Activated CD4-positive, alpha-beta T cell treated with anti-CD3 and anti-CD28 coated beads, Interleukin-2, Interleukin-4, amounts not matched to agents 100 ng/mL and 50 ng/mL, durations not matched to agents 16 hours and 8 hours (primary cell): ENCODE measurements around the gene RPL15.

Source experiments
- DNase-seq: peaks from one replicate; pipeline ENCODE4 v3.0.0-alpha.2; 2020; ENCODE audit warnings: low spot score

Gene RPL15

GRCh38 chr3:23931597-23931996 lies 14.7 kb downstream of the RPL15 start:
- no peak for DNase-seq

GRCh38 chr3:23932571-23932970 lies 15.6 kb downstream of the RPL15 start:
- DNase-seq, result no peak

GRCh38 chr3:23934253-23934652 lies 17.3 kb downstream of the RPL15 start:
- no peak for DNase-seq

- no peak for DNase-seq
Measured at GRCh38 chr3:23937296-23937695, 20.4 kb downstream of the RPL15 start.

GRCh38 chr3:23938688-23939087 lies 21.8 kb downstream of the RPL15 start:
- DNase-seq, result no peak

- no peak for DNase-seq
Measured at GRCh38 chr3:23940775-23941174, 23.8 kb downstream of the RPL15 start.

- no peak for DNase-seq
Measured at GRCh38 chr3:23941440-23941839, 24.5 kb downstream of the RPL15 start.

- no peak for DNase-seq
Measured at GRCh38 chr3:23942546-23942945, 25.6 kb downstream of the RPL15 start.

- no peak for DNase-seq
Measured at GRCh38 chr3:23944007-23944783, 27.3 kb downstream of the RPL15 start.

GRCh38 chr3:23944861-23945662 lies 28.1 kb downstream of the RPL15 start, which contains the start of gene NR1D2:
NR1D2 (plus strand) TSS chr3:23945286; CDS start chr3:23945579, 293 bp downstream.
- peak; percentile 67 for DNase-seq

- no peak for DNase-seq
Measured at GRCh38 chr3:23945663-23945912, 28.7 kb downstream of the RPL15 start.

- peak; percentile 94 for DNase-seq
Measured at GRCh38 chr3:23945913-23946687, 29.2 kb downstream of the RPL15 start.

GRCh38 chr3:23948761-23949160 lies 31.8 kb downstream of the RPL15 start:
- DNase-seq, result no peak

GRCh38 chr3:23949784-23950183 lies 32.9 kb downstream of the RPL15 start:
- DNase-seq, result no peak

- DNase-seq, result no peak
Measured at GRCh38 chr3:23950293-23950692, 33.4 kb downstream of the RPL15 start.

GRCh38 chr3:23952646-23953045 lies 35.7 kb downstream of the RPL15 start:
- no peak for DNase-seq

- no peak for DNase-seq
Measured at GRCh38 chr3:23953523-23953922, 36.6 kb downstream of the RPL15 start.

- DNase-seq, result no peak
Measured at GRCh38 chr3:23954144-23954543, 37.2 kb downstream of the RPL15 start.

GRCh38 chr3:23956701-23957100 lies 39.8 kb downstream of the RPL15 start:
- no peak for DNase-seq

GRCh38 chr3:23959135-23959900 lies 42.4 kb downstream of the RPL15 start:
- DNase-seq, result peak; percentile 57

- DNase-seq, result no peak
Measured at GRCh38 chr3:23960649-23961048, 43.7 kb downstream of the RPL15 start.

- DNase-seq, result no peak
Measured at GRCh38 chr3:23961066-23961465, 44.1 kb downstream of the RPL15 start.
